ENCODE results near the gene BAHD1. TPM values are rescaled to one million over a fixed set of nuclear protein-coding genes. Genes with fewer than 3 reads are reported as not detected.

BAHD1 gene
- polyA plus RNA-seq, 3 donors: 8.7 to 10.0 (median 9.8) TPM

DNA sequence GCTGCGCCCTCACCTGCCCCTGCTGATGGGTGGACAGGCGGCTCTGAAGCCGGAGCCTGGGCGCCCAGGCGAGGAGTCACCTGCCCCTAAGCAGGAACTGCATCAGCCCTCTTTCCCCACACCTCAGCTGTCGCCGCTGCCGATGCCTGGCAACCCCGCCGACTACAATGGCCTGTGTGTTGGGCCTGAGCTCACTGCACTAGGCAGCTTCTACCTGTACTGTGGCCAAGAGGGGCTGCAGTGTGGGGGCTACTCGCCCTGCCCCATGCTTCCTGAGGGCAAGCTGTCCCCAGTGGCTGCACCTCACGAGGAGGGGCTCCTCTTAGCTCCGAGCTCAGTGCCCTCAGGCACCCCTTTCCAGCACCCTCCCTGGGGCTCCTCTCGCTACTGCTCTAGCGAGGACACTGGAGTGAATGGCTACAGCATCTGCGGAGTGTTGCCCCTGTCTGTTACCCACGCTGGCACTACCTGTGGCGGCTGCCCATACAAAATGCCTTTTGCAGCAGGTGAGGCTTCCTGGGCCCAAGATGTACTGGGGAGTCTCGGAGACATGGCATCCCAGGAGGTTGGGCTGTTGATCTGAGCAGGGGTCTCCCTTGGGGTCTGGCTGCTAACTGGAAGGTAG lies 18.8 kb downstream of the BAHD1 start:
- WGBS, 3 donors: 95 to 97% (median 97%) methylated on average over 19 of the region's 19 CpGs
- H3K27ac ChIP-seq (ENCODE audit: low read depth, low read length): no peak overlapping the region

DNA sequence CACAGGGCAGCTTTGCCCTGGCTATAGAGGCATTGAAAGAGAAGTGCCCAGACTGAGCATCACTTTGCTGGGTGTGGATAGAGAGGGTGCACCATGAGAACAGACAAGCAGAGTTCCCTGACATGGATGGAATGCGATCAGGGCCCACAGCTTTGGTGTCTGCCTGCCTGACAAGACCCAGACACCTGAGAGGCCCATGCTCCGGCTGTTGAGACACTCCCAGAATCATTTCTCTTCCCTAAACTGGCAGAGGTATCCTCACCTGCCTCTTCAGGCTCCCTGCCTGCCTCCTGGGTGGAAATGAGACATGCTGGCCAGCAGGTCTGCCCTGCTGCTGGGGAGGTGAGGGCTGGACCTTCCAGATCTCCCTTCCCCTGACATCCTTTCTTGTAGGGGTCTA lies 19.7 kb downstream of the BAHD1 start:
- WGBS, 3 donors: 89 to 95% (median 90%) methylated on average over 2 of the region's 2 CpGs
- H3K27ac ChIP-seq (ENCODE audit: low read depth, low read length): no peak overlapping the region

DNA sequence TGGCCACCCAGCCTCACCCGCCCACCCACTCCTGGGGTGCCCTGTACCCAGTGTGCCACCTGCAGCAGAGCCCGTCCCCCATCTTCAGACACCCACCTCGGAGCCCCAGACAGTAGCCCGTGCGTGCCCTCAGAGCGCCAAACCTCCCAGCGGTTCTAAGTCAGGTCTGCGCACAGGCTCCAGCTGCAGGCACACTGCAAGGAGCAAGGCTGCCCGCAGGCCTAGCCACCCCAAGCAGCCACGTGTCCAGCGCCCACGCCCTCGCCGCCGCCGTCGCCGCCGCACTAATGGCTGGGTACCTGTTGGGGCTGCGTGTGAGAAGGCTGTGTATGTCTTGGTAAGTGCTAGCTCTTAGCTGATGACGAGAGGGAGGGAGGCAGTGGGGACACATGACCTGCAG lies 21.2 kb downstream of the BAHD1 start:
- 93 to 96% (median 94%) methylated on average over 21 of the region's 21 CpGs for WGBS, 3 donors
- H3K27ac ChIP-seq (ENCODE audit: low read depth, low read length): no peak overlapping the region

DNA sequence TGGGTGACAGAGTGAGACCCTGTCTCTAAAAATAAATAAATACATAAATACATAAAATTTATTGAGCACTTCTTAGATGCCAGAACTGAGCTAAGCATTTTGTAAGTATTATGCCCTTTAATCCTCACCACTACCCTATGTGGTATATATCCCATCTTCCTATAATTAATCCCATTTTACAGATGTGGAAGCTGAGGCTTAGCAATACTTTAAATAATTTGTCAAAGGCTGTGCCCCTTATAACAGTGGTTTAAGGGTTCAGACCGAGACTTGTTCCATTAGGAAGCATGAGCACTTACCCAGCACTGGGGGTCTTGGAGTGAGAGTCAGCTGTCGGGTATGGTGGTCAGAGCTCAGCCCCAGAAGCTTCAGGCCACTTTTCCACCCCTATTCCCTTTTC lies 22.5 kb downstream of the BAHD1 start:
- WGBS, 3 donors: 87 to 97% (median 96%) methylated on average over 2 of the region's 2 CpGs
- no peak overlapping the region for H3K27ac ChIP-seq (ENCODE audit: low read depth, low read length)

DNA sequence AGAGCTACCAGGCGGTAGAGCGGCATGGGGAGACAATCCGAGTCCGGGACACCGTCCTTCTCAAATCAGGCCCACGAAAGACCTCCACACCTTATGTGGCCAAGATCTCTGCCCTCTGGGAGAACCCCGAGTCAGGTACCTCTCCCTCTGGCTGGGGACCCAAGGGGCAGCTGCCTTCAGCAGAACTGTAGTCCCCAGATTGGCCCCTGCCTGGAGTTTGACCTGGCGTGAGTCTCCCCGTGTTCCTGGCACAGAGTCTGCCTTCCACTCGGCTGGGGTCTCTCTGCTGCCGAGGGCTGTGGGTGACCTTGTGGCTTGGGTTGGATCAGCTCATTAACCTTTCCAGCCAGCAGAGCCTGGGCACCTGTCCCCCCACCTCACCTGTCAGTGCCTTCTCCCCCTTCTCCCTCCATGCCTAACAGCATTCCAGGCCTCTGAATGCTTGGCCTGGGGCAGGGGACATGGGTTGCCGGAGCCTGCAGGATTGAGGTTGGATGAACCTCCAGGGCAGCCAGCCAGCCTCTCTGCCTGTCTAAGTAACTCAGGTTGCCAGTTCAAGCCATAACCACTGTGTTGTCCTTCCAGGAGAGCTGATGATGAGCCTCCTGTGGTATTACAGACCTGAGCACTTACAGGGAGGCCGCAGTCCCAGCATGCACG lies 23.3 kb downstream of the BAHD1 start:
- H3K27ac ChIP-seq (ENCODE audit: low read depth, low read length): no peak overlapping the region
- 91 to 94% (median 93%) methylated on average over 14 of the region's 14 CpGs for WGBS, 3 donors

DNA sequence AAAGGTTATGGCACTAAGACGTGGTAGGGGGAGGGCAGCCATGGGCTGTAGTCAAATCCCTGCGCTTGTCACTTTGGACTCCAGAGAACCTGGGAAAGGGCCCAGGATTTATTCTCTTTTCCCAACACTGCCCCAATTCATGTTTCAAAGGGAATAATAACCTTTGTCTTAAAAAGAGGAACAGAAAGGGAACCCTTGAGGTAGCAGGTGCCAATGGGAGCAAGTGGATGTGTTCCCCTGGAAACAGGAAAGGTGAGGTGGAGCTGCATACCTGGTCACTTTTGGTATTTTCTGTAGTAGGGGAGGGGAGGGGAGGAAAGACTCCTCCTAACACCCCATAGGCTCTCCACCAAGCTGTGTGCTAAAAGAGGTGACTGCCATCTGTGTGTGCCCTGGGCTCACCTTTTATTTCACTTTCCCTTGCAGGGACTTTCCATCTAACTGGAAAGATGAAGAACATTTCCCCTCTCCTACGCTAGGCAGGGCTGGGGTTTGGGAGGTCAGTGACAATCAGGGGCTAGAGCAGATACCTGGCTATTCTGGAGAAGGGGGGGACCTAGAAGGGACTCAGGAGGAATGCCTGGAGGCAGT lies 23.9 kb downstream of the BAHD1 start:
- H3K27ac ChIP-seq (ENCODE audit: low read depth, low read length): no peak overlapping the region
- 92 to 98% (median 95%) methylated on average over 3 of the region's 3 CpGs for WGBS, 3 donors

DNA sequence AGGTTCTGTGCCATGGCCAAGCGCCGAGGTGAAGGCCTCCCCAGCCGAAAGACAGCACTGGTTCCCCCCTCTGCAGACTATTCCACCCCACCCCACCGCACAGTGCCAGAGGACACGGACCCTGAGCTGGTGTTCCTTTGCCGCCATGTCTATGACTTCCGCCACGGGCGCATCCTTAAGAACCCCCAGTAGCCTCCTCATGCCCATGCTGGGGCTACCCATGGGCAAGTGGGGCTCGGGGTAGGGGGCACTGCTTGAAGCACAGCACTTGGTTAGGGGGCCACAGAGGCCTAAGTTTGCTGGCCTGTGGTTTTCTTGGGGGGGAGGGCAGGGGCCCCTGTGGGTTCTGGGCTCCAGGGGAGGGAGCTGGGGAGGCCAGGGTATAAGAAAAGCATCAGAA lies 25.2 kb downstream of the BAHD1 start:
- H3K27ac ChIP-seq (ENCODE audit: low read depth, low read length): no peak overlapping the region
- WGBS, 3 donors: 98% methylated on average over 10 of the region's 10 CpGs

DNA sequence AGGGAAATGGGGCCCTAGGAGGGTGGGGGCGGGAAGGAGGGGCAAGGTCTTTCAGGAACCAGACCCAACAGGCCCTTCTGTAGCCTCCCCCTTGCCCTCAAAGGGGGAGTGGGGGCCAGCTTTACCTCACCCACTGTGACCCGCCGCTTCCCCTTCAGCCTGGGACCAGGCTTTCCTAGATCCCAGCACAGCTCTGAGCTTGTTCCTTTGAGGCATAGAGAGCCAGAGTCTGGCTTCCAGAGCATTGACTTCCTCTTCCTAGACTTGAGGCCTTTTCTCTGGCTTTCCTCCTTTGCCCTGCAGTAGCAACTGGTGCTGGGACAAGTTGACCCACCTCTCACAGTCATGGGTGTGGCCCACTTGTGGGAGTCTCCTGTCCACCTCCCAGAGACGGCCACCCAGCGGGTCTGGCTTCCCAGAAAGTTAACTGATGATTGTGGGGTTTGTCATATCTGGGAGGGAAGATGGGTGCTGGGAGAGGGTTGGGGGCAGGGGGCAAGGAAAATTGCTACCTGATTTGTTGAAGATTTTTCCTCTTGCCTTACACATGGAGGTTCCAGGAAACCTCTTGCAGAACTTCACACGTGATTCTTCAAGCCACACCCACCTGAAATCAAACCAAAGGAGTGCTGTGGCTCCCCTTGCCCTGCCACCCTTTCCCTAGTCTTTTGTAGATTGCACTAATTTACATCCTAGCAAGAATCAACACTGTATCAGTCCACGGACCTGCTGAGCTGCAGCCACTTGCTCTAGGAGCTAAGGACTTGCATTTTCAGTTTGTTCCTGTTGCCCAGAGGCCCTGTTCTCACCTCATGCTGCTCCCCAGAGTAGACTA lies 25.9 kb downstream of the BAHD1 start:
- H3K27ac ChIP-seq (ENCODE audit: low read depth, low read length): no peak overlapping the region
- 74 to 84% (median 75%) methylated on average over 7 of the region's 7 CpGs for WGBS, 3 donors

DNA sequence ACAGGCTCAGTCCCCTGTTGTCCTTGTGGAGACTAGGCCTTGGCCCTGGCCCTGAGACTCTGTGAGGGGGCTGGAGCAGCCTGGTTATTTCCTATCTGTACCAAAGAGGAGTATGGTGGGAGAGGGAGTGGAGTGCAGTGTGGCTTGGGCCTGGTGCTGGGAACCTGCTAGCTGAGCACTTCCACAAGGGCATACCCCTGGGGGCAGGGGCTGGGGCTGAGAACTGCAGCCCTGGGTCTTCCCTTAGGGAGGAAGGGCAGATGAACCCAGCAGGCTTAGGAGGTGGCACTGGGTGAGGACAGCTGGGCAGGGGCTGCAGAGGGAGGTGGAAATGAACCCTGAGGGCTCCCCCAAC lies 26.5 kb downstream of the BAHD1 start:
- no peak overlapping the region for H3K27ac ChIP-seq (ENCODE audit: low read depth, low read length)

DNA sequence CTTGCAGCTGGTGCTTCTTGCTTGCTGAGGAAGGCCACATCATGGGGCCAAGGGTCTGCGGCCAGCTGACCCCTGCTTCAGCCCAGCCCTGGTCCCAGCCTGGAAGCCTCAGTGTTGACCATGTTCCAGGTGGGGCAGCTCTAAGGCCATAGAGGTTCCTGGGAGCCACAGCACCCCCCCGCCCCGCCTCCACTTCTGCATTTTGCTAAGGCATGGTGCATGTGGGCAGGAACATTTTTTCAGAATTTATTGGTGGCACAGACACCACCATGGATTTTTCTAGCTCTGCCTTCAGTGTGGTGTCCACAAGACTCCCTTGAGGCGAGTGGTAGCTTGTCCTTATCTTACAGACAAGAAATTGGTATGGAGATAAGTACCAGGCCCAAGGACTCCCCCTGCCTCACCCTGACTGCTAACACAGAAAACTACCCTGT lies 28.2 kb downstream of the BAHD1 start:
- 85% methylated on average over 4 of the region's 4 CpGs for WGBS, 3 donors
- no peak overlapping the region for H3K27ac ChIP-seq (ENCODE audit: low read depth, low read length)

DNA sequence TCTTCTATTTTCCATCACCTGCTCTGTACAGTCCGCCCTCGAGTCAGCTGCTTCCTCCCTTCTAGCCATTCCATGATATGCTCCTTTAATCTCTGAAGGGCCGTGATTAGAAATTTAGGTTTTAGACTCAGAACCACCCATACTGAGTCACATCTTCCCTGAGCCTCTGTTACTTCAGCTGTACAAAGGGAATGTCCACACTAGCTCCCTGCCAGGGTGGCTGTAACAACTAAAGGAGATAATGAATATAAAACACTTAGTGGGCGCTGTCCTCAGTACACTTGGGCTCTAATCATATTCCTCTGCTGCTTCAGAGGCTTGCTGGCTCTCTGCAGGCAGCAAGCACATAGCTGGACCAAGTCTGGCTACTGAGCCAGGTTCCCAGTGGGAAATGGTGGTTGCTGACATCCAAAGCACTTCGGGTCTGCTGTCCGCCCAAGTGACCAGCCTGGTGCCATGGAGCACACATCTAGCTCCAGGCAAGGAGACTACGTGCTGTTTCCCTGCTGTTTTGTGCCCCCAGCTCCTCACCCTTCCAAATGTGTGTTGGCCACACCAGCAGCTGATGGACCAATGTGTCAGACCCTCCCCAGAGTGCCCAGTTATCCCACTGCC lies 29.1 kb downstream of the BAHD1 start:
- H3K27ac ChIP-seq (ENCODE audit: low read depth, low read length): peak overlapping the region; percentile 77
- 77 to 86% (median 79%) methylated on average over 7 of the region's 7 CpGs for WGBS, 3 donors

DNA sequence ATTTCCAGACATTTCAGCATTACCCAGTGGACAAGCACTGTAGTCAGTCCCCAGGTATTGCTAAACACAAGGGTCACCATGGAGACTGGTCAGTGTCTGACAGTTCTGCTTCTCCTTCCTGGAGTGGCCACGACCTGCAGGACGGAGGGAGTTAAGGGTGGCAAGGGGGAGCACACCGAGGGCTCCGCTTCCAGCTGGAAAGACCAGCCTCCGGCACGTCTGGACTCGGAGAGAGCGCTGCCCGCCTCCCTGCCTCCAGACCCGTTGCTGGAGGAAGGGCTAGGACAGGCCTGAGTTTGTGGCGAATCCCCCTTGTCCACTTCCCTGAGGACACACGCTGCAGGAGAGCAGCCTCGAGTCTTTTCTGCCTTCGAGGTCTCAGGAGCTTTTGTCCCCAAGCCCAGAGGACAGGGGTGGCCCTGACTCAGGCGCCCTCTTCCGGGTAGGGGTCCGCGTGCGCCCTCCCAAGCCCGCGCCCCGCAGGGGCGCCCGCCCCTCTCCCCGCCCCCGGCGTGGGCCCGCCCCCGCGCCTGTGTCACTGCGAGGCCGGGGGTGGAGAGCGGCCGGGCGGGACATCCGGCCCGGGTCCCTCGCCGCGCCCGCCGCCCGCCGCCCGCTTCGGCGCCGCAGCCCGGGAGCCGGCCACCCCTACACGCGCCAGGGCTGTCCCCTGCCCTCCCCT lies 29.8 kb downstream of the BAHD1 start, which contains the start of gene CHST14:
CHST14 (plus strand) TSS at position 562 of the 682 bp plus-strand sequence. CDS start 230 bp downstream, outside the sequence.
- H3K27ac ChIP-seq (ENCODE audit: low read depth, low read length): peak within 1 kb of the TSS; percentile 77
- WGBS, 3 donors: 1 to 4% (median 1%) methylated on average over 26 to 52 of the region's 52 CpGs

DNA sequence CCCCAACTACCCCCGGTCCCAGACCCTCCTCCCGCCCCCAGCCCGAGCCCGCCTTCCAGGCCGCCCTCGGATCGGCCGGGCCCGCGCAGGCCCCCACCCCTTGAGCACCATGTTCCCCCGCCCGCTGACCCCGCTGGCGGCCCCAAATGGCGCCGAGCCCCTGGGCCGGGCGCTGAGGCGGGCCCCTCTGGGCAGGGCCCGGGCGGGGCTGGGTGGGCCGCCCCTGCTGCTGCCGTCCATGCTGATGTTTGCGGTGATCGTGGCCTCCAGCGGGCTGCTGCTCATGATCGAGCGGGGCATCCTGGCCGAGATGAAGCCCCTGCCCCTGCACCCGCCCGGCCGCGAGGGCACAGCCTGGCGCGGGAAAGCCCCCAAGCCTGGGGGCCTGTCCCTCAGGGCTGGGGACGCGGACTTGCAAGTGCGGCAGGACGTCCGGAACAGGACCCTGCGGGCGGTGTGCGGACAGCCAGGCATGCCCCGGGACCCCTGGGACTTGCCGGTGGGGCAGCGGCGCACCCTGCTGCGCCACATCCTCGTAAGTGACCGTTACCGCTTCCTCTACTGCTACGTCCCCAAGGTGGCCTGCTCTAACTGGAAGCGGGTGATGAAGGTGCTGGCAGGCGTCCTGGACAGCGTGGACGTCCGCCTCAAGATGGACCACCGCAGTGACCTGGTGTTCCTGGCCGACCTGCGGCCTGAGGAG lies 30.5 kb downstream of the BAHD1 start:
- H3K27ac ChIP-seq (ENCODE audit: low read depth, low read length): peak overlapping the region; percentile 77
- 1% methylated on average over 44 to 60 of the region's 60 CpGs for WGBS, 3 donors

DNA sequence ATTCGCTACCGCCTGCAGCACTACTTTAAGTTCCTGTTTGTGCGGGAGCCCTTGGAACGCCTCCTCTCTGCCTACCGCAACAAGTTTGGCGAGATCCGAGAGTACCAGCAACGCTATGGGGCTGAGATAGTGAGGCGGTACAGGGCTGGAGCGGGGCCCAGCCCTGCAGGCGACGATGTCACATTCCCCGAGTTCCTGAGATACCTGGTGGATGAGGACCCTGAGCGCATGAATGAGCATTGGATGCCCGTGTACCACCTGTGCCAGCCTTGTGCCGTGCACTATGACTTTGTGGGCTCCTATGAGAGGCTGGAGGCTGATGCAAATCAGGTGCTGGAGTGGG lies 31.0 kb downstream of the BAHD1 start:
- 11 to 14% (median 11%) methylated on average over 16 of the region's 16 CpGs for WGBS, 3 donors
- H3K27ac ChIP-seq (ENCODE audit: low read depth, low read length): no peak overlapping the region

DNA sequence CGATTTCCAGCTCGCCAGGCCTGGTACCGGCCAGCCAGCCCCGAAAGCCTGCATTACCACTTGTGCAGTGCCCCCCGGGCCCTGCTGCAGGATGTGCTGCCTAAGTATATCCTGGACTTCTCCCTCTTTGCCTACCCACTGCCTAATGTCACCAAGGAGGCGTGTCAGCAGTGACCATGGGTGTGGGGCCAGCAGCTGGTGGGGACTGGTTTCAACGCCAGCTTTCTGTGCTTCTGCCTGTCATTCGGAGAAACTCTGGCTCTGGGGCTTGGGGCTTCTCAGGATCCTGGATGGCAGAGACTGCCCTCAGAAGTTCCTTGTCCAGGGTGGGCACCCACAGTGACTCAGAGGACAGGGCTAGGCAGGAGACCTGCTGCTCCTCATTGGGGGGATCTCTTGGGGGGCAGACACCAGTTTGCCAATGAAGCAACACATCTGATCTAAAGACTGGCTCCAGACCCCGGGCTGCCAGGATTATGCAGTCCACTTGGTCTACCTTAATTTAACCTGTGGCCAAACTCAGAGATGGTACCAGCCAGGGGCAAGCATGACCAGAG lies 31.5 kb downstream of the BAHD1 start:
- WGBS, 3 donors: 79 to 84% (median 81%) methylated on average over 9 of the region's 9 CpGs
- H3K27ac ChIP-seq (ENCODE audit: low read depth, low read length): no peak overlapping the region

DNA sequence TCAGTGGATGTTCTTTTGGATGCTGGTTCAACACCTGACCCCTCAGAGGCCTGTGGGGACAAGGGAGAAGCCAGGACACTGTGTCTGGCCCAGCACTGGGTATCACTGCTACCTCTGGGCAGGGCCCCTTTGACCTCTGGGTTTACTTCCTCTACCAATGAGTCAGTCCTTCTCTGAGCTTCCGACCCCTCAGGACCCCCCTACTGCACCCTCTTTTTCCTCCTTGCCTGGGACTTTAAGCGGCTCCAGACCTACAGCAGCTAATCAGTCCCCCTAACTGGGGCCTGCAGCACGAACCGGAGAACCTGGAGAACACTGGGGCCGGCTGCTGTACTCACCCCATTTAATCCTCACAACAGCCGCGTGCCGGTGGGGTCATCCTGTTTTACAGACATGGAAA lies 33.8 kb downstream of the BAHD1 start:
- WGBS, 3 donors: 77 to 85% (median 84%) methylated on average over 8 of the region's 8 CpGs

DNA sequence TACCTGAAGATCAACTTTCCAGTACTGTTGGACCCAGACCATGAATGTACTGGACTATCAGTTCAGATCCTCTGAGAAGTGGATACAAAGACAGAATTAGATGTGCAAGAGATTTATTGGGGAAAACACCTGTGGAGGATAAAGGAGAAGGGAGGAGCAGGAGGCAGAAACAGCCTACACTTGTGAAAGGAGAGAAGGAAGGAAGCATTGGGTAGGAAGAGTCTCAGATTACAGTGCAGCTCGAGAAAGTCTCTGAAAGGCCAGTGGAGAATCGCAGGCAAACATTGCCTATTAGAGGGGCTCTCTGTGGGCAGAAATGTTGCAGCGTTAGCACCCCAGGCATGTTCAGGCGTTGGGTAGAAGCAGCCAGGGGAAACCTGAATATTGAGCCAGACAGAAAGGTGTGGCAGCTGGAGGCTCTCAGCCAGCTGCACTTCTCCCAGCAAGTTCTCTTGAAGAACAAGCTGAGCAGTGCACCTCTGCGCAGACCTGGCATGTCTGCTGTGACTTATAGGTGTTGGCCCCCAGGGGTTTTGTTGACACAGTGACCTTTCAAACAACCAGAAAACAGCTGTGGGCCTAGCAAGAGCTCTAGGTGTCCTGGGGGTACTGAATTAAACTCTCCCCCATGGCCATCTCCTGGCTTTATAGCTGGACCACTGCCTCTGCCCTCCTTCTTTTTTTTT lies 37.0 kb downstream of the BAHD1 start:
- no peak overlapping the region for H3K27ac ChIP-seq (ENCODE audit: low read depth, low read length)
- WGBS, 3 donors: 31 to 67% (median 62%) methylated on average over 5 of the region's 5 CpGs

More for the DNA sequence above, 33.8 kb downstream of the BAHD1 start:
- no peak overlapping the region for H3K27ac ChIP-seq (ENCODE audit: low read depth, low read length)

Data from adipose tissue (tissue), 3 donors.